ENCODE data around the gene DOK3. TPM values are rescaled to one million over a fixed set of nuclear protein-coding genes. Genes with fewer than 3 reads are reported as not detected.

Gene DOK3, protein sequence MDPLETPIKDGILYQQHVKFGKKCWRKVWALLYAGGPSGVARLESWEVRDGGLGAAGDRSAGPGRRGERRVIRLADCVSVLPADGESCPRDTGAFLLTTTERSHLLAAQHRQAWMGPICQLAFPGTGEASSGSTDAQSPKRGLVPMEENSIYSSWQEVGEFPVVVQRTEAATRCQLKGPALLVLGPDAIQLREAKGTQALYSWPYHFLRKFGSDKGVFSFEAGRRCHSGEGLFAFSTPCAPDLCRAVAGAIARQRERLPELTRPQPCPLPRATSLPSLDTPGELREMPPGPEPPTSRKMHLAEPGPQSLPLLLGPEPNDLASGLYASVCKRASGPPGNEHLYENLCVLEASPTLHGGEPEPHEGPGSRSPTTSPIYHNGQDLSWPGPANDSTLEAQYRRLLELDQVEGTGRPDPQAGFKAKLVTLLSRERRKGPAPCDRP
- polyA plus RNA-seq (ENCODE audit: insufficient read length in 4 of 4) = 1 to 10 TPM; 3.6 to 8.7 (median 5.2) TPM

DNA sequence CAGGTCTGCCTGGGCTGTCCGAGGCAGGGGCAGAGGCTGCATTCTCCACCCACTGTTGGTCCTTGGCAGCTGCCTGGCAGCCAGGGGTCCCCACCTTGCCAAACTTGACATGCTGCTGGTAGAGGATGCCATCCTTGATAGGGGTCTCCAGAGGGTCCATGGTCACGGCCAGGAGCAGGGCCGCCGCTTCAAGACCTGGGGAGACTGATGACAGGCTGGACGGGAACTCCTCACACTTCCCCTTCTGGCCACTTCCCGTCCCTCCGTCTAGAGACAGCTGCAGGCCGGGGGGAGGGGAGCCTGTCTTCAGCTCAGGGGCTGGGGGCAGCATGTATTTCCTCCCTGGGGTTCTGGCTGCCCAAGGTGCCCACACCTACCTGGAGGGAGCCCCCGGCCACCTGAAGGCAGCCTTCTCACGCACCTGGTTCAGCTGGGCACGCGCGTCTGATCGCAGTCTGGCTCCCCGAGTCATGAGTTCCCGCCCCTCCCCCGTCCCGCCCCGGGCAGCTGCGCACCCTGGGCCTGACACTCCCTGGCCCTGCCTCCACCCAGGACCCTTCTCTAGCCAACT, at the start of gene DOK3:
Gene DOK3 (minus strand): TSS at position 446 of the 571 bp plus-strand sequence. CDS start 286 bp downstream, at position 160.
- no peak for DNase-seq (ENCODE audit: low read depth in 4 of 4, low spot score in 2 of 4)

DNA sequence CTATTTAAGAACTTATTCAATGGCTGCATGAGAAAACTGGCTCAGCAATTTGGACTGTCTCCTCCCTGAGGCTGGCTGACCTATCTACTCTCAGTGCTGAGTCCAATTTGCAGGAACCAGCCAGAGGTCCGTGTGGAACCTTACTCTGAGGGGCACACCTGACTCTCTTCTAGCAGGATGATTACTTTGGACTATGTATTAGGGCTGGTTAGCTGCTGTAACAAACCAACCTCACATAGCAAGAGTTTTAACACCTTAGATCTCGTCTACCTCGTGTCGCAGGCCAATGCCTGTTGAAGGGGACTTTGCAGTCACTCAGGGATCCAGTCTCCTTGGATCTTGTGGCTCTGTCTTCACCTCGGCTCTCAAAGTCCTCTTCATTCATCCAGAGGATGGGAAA, 48.2 kb upstream of the DOK3 start:
- no peak for DNase-seq (ENCODE audit: low read depth in 4 of 4, low spot score in 2 of 4)

DNA sequence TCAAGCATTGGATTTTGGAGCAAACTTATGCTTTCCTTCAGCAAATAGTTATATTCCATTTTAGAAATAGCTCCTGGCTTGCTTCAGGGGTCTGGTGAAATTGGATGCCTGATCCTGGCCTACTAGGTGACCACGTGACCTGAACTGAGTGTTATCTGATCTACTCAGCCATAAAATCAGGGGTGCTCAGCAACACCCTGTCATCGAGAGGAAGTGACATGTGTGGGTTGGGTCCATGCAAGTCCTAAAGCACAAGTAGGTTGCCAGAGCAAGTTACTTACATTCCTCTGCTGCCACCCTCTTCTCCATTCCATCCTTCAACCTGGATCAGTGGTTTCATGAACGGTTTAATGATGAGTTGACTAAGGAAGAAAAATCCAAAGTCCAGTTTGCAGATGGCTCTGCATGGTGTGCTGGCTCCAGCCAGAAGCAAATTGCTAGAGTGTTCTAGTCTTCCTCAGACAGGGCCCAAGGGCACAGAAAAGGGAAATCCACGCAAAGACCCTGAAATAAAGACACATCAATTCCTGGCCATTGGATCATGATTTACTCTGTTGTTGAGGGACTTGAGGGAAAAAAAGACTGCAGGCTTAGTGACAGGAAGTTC, 47.5 kb upstream of the DOK3 start:
- DNase-seq (ENCODE audit: low read depth in 4 of 4, low spot score in 2 of 4) = no peak

DNA sequence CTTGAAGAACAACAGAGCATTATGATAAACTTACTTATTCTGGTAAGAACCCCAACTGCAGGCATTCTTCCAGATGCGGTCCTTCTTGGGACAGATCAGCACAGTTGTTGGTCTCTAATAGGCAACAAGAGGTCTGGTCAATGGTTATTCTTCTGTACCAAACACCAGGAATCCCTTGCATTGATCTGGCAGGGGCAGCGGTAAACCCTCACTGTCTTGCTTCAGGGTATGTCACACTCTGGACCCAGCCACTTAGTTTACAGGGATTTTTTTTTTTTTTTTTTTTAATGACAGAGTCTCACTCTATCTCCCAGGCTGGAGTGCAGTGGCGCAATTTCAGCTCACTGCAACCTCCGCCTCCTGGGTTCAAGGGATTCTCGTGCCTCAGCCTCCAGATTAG, 46.0 kb upstream of the DOK3 start:
- DNase-seq (ENCODE audit: low read depth in 4 of 4, low spot score in 2 of 4) = no peak

DNA sequence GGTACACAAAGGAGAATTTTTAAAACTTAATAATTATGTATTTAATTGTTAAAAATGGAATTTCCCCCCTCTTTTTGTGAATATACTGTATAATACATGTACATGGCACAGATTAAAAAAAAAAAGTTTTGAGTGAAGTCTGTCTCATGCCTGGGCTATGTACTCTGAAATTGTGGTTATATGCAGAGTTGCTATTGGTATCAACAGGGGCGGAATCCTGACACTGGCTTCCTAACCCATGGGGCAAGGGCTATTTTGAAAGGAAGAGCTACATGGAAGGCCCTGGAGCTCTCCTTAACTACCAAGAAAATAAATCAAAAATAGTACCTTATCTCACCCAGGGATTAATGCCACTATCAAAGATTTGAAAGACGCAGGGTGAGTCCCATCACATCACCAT, 45.6 kb upstream of the DOK3 start:
- no peak for DNase-seq (ENCODE audit: low read depth in 4 of 4, low spot score in 2 of 4)

DNA sequence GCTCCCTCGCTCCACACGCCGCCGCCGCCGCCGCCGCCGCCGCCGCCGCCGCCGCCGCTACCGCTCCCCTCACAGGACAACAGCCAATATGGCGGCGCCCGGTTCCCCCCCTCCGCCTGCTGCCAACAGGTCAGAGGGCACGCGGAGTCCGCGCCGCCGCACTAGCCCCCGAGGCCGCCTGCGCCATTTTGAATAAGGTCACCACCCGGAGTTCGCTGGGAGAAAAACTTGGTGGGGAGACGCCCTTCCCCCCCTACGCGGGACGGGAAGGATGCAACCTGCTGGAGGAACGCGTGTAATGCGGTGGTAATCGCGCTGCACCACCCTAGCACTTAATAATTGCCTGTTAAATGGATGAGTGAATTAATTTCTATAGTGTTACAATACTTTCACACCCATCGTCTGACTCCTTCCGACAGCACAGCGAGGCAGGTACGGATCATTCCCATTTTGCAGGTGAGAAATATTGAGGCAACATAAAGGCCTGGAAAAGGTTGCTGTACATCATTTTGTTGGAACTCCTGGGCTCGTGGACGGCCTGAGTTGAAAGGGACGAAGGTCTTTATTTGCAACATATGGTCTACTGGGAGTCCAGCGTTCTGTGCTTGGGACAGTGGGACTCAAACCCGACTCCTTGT, 45.0 kb upstream of the DOK3 start, which contains the start of gene FAM193B:
Gene FAM193B (minus strand): TSS at position 90 of the 638 bp plus-strand sequence. CDS start 105 bp downstream, outside the sequence.
- peak; percentile 53 to 84 (median 77) for DNase-seq (ENCODE audit: low read depth in 4 of 4, low spot score in 2 of 4)

DNA sequence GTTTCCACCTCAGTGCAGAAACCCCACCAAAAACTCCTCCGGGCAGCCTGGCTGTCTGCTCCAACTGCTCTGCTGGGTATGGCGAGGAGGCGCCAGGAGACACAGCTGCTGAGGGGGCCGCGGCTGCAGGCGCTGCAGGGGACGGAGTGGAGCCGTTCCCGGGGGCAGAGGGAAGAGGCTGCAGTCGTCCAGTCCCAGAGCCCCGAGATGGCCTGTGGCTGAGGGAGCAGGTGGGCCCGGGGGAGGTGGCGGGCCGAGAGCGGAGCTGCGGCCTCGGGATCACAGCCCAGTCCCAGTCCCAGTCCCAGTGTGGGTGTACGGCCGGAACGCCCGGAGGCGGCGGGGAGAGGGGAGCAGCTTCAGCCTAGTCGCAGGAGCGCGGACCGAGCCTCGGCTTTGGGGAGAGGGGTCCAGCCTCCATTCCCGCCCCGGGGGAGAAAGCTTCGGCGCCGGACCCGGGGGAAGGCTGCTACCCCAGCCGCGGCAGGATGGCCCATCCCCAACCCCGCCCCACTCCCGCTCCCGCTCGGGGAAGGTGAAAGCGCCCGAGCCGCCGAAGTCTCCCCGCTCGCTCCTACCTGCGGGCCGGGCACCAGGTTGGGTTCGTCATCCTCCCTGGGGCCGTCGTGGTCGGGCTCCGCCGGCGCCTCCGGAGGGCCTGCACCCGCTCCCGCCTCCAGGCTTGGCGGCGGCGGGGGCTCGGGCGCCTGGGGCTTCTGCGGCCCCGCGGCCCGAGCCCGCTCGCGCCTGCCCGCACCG, 44.2 kb upstream of the DOK3 start:
- DNase-seq (ENCODE audit: low read depth in 4 of 4, low spot score in 2 of 4) = no peak

DNA sequence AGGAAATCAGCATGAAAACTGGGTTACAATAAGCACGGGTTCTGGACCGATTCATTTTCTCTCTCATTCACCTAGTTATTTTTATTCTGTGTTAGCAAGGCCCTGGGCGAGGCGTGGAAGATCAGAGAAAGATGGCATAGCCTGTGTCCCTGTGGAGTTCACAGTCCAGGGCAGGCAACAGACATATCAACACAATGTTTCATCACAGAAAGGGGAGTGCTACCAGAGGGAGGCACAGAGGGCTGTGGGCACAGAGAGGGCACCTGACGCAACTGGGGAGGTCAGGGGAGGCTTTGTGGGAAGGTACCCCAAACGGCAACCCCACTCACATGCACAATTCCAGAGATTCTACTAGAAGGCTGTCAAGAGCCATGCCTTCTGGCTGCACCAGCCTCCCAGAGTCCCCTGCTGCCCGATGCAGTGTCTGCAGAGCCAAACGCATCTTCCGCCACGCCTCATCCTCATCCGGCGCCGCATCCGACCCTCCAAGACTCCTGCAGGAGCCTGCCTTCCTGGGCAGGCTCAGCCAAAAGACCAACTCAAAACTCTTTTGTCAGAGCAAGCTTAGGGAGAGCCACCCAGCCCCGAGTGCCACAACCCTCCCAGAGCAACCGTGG, 43.3 kb upstream of the DOK3 start:
- no peak for DNase-seq (ENCODE audit: low read depth in 4 of 4, low spot score in 2 of 4)

DNA sequence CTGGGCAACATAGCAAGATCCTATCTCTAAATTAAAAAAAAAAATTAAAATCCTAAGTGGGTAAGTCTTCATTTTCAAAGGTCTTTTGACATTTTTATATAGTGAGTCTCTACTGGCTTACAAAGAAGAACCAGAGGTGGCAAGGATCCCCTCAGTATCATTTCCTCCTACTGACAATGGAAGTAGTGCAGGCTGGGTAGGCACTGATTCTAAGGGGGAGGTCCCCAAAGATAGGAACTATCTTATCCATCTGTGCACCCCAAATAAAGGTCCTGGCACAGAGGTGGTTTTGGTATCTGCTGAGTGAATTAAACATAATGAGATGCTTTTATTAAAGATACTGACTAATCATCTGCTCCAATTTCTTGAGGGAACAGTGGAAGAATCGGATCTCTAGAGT, 40.5 kb upstream of the DOK3 start:
- DNase-seq (ENCODE audit: low read depth in 4 of 4, low spot score in 2 of 4) = no peak

DNA sequence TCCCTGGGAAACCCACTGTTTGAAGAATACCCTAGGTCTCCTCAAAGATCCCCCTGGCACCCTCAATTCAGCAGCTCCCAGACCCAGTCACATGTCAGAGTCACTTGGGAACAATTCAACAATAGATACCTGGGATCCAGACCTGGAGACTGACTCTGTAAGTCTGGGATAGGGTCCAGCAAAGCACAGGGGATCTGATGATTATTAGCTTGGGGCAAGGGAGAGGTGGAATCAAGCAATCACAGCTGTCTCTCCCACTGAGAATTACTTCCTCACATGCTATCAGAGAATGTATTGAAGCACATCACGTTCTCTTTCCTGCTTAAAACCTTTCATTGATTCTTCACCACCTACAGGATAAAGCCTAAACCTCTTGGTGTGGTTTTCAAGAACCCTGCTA, 38.9 kb upstream of the DOK3 start:
- DNase-seq (ENCODE audit: low read depth in 4 of 4, low spot score in 2 of 4) = no peak

DNA sequence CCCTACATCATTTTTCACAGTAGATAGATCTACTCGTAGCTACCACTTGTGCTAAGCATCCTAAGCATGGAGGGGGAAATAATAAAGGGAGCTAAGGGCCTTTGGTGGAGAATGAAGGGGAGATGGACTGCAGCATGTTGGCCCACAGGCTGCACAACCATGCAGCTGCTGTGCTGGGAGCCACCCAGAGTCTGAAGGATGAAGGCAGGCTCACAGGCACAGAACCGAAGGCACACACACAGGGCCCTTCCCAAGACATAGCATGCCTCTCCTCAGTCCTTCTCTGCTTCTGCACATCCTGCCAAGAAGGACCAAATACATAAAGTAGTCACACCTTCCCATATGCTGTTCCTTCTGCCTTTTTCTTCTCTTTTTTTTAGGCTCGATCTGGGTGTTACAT, 38.1 kb upstream of the DOK3 start:
- DNase-seq (ENCODE audit: low read depth in 4 of 4, low spot score in 2 of 4) = no peak

DNA sequence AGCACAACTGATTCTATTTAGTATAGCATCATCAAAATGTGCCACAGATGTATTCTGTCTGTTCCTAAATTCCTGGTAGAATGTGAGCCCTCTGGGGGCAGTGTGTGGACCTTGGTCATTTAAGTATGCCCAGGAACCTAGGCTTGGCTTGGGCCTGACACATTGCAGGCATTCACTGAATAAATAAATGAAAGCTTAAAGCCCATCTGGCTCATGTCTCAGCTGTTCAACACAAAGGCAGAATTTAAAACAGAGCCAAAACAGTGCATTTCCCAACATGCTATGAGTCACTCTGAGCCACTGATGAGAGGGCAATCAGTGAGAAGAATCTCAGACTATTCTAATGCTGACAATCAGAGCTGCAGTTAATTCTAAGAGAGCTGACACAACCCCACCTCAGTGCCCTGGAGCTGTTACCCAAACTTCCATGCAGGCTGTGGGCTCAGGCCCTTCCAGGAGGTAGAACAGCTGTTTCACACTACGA, 36.7 kb upstream of the DOK3 start:
- no peak for DNase-seq (ENCODE audit: low read depth in 4 of 4, low spot score in 2 of 4)

DNA sequence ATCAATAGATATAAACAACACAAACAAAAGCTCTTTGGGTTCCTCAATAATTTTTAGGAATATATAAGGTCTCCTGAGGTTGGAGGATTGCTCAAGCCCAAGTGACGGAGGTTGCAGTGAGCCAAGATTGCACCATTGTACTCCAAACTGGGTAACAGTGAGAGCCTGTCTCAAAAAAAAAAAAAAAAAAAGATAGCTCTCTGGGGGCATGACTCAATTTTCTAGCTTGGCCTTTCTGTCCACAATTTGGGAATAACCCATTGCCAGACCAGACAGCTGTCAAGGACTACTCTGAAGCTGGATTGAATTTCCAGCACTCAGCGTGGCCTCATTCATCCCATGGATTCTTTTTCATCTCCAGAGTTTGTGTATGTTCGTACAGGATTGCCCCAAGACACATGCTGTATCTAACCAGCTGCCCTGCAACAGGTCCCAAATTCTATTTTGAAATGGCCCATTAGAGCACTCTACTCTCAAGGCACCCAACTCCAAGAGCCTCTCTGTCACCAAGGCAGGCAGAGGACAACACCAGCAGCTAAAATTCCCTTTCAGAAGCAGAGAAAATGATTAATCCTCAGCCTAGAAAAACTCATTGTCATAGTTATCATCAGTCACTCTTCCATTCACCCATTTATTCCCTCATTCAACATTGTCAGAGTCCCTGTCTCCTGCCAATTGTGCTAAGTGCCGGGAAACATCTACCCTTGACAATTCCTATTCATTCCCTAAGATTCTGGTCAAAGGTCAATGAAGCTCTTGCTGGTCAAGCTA, 36.0 kb upstream of the DOK3 start:
- DNase-seq (ENCODE audit: low read depth in 4 of 4, low spot score in 2 of 4) = no peak

DNA sequence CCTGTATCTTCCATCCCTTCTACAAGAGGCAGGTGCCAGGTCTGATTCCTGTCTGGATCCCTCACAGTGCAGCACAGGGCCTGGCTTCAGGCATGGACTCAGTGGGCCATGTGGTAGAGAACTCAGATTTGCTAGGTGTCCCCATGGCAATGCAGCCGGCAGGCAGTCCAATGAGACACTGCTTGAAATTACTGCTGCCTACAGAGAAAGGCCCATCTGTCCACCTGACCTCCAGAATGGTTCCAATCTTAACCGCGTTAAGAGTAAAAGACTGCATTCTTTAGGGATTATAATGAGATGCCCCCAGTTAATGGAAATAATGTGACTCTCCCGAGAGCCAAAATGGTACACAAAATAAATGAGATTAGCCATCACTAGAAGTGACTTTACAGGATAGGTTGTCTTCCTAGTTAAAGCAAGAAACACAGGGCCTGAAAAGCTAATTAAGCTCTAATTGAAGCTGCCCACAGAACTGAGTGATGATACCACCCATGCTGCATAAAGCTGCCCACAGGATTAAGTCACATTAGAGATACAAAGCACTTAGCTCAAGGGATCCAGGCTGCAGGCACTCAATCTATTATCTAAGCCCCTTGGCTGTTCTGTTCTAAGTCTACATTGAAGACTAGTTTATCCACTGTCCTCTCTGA, 33.3 kb upstream of the DOK3 start:
- DNase-seq (ENCODE audit: low read depth in 4 of 4, low spot score in 2 of 4) = no peak

DNA sequence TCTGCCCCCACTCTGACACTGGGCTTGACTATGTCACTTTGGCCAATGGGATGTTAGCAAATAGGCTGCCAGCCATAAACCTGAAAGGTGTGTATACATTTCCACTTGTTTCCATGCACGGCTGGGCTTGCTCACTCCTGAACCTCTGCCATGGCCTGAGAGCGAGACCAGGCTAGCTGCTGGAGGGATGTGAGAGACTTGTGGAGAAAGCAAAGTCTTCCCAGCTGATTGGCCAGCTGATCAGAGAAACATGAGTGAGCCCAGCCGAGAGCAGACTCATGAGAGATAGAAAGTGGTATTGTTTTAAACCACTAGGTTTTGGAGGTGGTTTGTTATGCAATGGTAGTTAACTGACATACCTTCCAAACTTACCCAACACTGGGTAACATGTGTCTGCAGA, 30.8 kb upstream of the DOK3 start:
- DNase-seq (ENCODE audit: low read depth in 4 of 4, low spot score in 2 of 4) = no peak

DNA sequence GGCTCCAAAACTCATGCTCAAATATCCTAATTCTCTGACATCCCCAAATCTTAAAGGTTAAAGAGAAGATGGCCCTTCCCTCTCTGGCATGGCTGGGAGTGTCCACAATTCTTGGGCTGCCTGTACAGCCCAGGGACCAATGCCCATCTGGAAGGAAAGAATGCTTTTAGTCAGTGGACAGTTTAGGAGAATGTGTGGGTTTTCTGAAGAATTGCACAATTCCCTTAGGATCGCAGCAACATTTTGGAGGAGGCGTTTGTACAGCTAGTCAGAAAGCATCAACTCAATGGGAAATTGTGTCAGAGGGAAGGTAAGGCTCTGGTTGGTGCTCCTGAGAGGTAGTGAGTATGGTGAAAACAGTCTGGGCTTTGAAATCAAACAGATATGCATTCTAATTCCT, 29.8 kb upstream of the DOK3 start:
- DNase-seq (ENCODE audit: low read depth in 4 of 4, low spot score in 2 of 4) = no peak

DNA sequence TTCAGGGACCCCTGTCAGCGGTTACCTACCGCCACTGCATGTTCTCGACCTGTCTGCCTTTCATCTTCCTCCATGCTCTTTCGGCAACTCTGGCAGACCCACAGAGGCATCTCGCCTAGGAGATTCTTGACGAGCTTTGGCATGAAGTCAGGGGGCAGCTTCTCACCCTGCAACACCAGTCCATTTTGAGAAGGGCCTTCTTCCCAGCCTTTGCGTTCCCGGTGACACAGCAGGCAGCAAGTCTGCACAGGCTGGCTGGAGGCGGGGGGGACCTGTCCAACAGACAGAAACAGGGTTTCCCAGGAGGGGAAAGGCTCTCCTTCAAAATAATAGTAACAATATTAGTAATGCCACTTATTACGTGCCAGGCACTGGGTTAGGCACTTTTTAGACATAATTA, 29.2 kb upstream of the DOK3 start:
- no peak for DNase-seq (ENCODE audit: low read depth in 4 of 4, low spot score in 2 of 4)

Data from left renal cortex interstitium (tissue), 4 donors.